HG02571 (cell line): ENCODE results near the gene PWP2.
A peak's percentile ranks its signal among the peaks of the same experiment; 100 is the strongest.

Source experiments
- ATAC-seq: cut with Tn5 transposase; IDR thresholded peaks from one replicate; pipeline ENCODE4 v1.9.1; 2021; ENCODE audit warnings: mild to moderate bottlenecking, moderate library complexity; ENCODE audit not compliant: unreplicated experiment

The PWP2 gene

DNA sequence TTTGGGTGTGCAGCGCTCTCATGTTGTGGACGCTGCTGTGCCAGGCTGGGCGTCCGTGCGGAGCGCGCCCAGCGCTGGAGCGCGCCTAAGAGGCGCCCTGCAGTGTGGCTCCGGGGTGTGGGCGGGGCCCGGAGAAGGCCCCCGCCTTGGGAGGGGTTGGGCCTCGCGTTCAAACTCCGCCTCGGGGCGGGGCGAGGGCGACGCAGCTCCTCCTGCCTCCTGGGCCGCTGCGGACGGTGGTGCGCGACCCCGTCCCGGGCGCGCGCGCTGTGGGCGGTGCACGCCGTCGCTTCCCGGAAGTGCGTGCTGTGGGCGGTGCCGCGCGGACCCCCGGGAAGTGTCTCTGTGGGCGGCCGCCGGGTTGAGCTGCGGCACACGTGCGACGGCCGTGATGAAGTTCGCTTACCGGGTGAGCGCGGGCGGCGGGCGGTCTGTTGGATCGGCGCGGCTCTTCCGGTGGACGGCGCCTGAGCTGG, at the start of gene PWP2:
TSS of gene PWP2 (plus strand) at position 374 of the 476 bp plus-strand sequence. CDS start at position 392, 18 bp downstream.
- ATAC-seq, result peak; percentile 69

DNA sequence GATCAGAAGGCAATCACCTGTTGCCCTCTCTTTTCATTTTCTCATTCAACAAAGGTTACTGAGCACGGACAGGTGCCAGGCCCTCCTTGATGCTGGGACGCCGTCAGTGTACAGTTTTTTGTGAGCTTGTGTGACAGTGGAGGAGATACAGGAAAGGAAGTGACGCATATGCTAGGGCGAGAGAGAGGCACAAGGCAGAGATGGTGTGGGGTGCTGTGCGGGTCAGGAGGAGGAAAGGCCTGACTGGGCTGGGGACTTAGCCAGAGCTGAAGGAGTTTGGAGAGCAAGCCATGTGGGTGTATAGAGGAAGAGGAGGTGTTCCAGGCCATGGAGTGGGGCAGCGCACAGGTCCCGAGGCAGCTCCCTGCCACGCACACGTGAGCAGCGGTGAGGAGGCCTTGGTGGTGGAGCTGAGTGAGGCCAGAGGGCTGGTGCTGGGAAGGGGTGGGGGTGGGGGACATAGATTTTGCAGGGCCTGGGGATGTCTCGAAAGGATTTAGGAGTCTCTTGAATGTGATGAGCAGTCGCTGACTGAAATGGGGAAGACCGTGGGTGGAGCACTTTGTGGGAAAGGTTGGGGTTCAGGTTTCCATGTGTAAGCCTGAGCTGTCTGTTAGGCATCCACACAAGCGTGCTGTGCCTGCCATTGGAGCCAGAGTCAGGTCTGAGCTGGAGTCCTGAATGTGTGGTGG, 49.1 kb upstream of the PWP2 start:
- ATAC-seq, result no peak

DNA sequence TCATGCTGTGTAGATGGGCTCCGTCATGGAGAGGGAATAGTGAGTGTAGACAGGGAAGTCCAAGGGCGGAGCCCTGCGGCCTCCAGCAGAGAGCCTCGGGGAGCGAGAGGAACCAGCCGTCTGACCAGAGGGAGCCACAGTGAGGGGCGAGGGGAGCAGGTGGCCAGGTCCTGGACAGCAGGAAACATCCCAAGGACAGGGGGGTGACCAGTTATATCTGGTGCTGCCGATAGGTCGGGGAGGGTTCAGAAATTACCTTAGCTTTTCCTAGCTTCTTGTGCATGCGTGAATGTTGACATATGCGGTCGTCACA, 48.6 kb upstream of the PWP2 start:
- ATAC-seq, result no peak

DNA sequence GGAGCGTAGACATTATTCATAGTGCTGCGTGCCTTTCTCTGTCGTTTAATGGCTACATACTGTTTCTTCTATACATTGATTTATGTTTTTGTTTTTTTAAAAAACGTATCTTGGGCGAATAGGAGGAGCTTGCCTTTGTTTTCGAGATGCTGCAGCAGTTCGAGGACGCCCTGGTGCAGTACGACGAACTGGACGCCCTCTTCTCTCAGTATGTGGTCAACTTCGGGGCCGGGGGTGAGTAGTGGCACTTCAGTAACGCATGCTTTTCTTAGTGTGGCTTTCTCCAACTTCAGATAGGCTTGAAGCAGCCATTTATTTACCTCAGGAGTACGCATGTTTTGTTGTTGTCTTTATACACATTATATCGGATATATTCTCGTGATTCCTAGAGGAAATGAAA, 48.2 kb upstream of the PWP2 start:
- ATAC-seq, result no peak

DNA sequence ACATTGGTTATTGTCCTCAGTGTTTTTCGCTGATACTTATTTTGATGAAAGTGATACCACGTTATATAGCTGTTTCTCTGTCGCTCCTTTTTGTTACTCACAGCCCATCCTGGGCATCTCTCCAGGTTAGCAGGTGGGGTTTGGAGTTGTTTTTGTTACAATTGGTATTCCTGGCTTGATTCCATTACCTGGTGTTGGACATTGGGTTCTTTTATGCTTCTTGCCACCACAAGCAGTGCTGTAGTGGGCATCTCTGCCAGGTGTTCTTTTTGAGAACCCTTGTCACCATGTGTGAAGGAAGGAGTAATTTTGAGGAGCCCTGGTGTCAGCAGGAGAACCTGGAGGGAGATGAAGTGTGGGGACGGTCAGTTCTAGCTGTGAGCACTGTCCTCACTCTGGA, 47.5 kb upstream of the PWP2 start:
- ATAC-seq, result no peak

- ATAC-seq, result no peak
Observed at GRCh38 chr21:44062380-44062779, 44.8 kb upstream of the PWP2 start.

DNA sequence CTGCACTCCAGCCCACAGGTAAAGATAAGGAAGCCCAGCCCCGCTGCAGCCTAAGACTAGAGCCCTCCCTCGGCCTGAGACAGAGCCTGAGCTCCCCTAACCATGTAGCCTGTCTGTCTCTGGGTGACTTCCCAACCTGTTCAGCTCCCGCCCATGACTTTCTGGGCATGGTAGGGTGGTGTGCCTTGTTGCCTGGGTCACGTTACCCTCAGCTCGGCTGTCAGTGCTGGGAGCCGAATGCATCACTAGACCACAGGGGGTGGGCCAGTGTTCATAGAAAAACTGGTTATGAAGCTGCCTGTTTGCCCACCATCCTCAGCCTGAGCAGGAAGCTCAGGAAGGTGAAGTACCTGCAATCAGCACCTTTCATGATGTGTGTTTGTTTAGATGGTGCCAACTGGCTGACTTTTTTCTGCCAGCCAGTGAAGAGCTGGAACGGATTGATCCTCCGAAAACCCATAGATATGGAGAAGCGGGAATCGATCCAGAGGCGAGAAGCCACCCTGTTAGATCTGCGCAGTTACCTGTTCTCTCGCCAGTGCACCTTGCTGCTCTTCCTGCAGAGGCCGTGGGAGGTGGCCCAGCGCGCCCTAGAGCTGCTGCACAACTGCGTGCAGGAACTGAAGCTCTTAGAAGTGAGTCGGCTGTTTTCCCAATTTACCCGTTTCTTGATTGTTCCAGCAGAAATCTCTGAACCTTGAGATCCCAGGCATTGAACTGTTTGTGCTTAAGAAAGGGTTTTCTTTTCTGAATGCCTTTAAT, 43.9 kb upstream of the PWP2 start:
- ATAC-seq, result no peak

- no peak for ATAC-seq
Observed at GRCh38 chr21:44064852-44065403, 42.3 kb upstream of the PWP2 start.

- peak; percentile 51 for ATAC-seq
Observed at GRCh38 chr21:44065428-44065827, 41.8 kb upstream of the PWP2 start.

GRCh38 chr21:44066116-44066515, 41.1 kb upstream of the PWP2 start:
- no peak for ATAC-seq

DNA sequence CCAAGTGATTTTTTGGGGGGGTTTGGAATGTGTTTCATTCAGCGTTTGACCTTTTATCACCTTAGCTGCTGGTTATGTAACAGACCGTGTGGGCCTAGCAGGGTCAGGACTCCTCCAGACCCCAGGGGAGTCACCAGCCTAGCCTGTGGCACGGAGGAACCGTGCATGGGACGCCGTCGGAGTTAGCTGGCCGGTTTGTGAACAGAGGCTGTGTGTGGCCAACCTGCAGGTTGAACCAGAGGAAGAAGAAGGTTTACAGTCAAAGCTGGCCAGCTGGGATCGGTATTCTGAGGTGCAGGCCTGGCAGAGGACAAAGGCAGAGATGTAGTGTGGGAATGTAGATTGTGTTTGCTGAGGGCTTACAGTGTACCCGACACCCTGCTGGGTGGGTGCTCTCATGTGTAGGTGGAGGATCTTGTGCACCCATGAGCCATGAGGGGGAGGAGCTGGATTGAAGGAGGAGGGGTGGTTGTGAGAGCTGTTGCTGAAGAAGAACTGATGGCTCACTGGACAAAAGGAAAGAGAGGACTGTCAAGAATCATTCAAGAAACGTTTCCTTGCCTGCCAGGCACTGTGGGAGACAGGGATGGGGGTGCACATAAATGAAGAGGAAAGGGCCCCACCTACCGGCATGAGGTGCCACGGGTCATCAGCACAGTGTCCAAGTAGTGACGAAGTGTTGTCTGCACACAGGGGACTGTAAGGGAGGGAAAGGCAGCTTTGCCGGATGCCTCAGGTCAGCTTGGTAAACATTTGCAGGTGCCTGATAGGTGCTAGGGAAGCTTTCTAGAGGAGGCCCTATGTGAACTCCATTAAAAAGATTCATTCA, 40.0 kb upstream of the PWP2 start:
- no peak for ATAC-seq

- no peak for ATAC-seq
Observed at GRCh38 chr21:44070391-44070790, 36.8 kb upstream of the PWP2 start.

DNA sequence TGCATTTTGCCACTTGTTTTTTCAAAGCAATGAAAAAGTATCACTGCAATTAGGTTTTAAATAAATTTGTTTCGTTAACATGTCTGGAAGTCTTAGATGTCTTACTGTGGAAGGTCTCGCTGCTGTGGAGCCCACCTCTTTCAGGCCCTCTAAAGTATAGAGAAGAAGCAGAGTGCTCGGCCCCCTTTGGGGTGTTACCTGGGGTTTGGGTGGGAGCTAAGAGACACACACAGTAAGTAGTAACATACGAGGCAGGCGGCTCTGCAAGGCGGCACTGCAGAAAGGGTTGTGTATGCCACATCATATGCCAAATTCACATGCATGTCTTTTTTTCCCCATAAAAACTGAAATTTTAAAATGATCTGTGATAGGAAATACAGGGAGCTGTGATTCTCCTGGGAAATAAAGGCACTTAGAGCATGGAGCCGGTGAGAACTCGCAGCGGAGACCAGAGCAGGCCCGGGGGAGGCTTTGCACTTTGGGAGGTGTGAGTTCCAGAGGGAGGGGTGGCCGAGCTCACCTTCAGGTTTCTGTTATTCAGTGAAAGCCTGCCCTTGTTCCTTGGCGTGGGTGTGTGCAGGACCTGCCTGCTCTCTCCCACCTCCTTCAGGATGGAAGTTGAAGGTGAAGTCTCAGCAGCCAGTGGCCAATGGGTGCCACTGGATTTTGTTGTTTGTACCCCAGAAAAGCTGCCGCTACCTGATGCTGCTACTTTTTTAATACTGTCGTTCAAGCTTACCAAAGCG, 35.7 kb upstream of the PWP2 start:
- ATAC-seq, result no peak

DNA sequence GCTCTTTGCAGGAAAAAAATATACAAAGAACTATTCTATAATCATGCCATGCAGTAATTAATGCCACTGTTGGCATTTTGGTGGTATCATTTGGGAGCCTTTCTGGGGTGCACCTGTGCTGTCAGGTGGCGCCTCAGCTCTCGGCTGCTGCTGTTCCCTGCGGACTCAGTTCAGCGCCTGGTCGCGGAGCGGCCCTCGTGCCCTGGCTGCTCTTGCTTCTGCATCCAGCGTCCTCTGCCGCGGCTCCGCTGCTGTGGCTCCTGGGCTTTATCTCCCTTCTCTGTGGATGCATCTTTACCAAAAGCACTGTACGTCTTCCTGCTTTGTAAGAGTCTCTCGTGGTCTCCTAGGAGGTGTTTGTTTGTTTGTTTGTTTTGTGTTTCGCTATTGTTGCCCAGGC, 35.1 kb upstream of the PWP2 start:
- ATAC-seq, result no peak

- no peak for ATAC-seq
Observed at GRCh38 chr21:44074315-44074958, 32.8 kb upstream of the PWP2 start.

GRCh38 chr21:44076316-44076715, 30.9 kb upstream of the PWP2 start:
- no peak for ATAC-seq

GRCh38 chr21:44078411-44078981, 28.7 kb upstream of the PWP2 start:
- no peak for ATAC-seq

DNA sequence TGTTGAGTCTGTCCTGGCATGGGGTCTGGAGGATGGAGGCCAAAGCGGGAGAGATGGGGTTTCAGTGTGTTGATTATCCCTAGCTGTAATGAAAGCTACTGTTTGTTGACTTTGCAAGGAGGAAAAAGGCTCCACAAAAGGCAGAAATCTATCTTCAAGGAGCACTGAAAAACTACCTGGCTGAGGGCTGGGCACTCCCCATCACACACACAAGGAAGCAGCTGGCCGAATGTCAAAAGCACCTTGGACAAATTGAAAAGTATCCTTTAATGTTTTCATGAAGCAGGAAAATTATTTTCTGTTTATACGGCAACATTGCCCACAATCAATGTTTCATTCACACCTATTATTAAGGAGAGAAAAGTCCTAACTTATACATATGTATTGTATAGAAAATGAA, 27.8 kb upstream of the PWP2 start:
- no peak for ATAC-seq

GRCh38 chr21:44079846-44080245, 27.4 kb upstream of the PWP2 start:
- ATAC-seq, result no peak
